GM21381 (cell line): ENCODE measurements around the gene ADAMTS16.

ENCODE experiments used
- ATAC-seq: cut with Tn5 transposase; IDR thresholded peaks from one replicate; pipeline ENCODE4 v1.9.1; 2021; ENCODE audit warnings: mild to moderate bottlenecking, moderate library complexity; ENCODE audit not compliant: unreplicated experiment

The ADAMTS16 gene

GRCh38 chr5:5306696-5307095, 166.6 kb downstream of the ADAMTS16 start:
- ATAC-seq, result no peak

GRCh38 chr5:5308319-5308718, 168.2 kb downstream of the ADAMTS16 start:
- ATAC-seq, result no peak

GRCh38 chr5:5309645-5310044, 169.5 kb downstream of the ADAMTS16 start:
- no peak for ATAC-seq

- no peak for ATAC-seq
Measured at GRCh38 chr5:5313101-5313635, 173.0 kb downstream of the ADAMTS16 start.

- no peak for ATAC-seq
Measured at GRCh38 chr5:5314166-5314565, 174.0 kb downstream of the ADAMTS16 start.

GRCh38 chr5:5314626-5315025, 174.5 kb downstream of the ADAMTS16 start:
- ATAC-seq, result no peak

- ATAC-seq, result no peak
Measured at GRCh38 chr5:5315068-5315980, 175.2 kb downstream of the ADAMTS16 start.

GRCh38 chr5:5316334-5316733, 176.2 kb downstream of the ADAMTS16 start:
- ATAC-seq, result no peak

- no peak for ATAC-seq
Measured at GRCh38 chr5:5317976-5318375, 177.8 kb downstream of the ADAMTS16 start.

- no peak for ATAC-seq
Measured at GRCh38 chr5:5318426-5319190, 178.5 kb downstream of the ADAMTS16 start.

GRCh38 chr5:5320062-5320805, 180.1 kb downstream of the ADAMTS16 start:
- no peak for ATAC-seq

GRCh38 chr5:5321137-5321536, 181.0 kb downstream of the ADAMTS16 start:
- ATAC-seq, result no peak

GRCh38 chr5:5323551-5323950, 183.4 kb downstream of the ADAMTS16 start:
- no peak for ATAC-seq

GRCh38 chr5:5326115-5326758, 186.1 kb downstream of the ADAMTS16 start:
- ATAC-seq, result no peak

- ATAC-seq, result no peak
Measured at GRCh38 chr5:5327126-5327525, 187.0 kb downstream of the ADAMTS16 start.

- ATAC-seq, result no peak
Measured at GRCh38 chr5:5330728-5331452, 190.8 kb downstream of the ADAMTS16 start.

- ATAC-seq, result no peak
Measured at GRCh38 chr5:5331848-5332247, 191.7 kb downstream of the ADAMTS16 start.

- ATAC-seq, result no peak
Measured at GRCh38 chr5:5332287-5332686, 192.2 kb downstream of the ADAMTS16 start.

GRCh38 chr5:5335107-5335506, 195.0 kb downstream of the ADAMTS16 start:
- no peak for ATAC-seq
